ENCODE results near the gene CCDC150. TPM values are rescaled to one million over a fixed set of nuclear protein-coding genes. Genes with fewer than 3 reads are reported as not detected.
"Not testable (repeated sequence)": the region's sequence is repeated elsewhere in the genome, so short reads cannot be mapped to it uniquely, and the experiment has no call there.

CCDC150 gene
- total RNA-seq, 1 donor, result 19.7 TPM

DNA sequence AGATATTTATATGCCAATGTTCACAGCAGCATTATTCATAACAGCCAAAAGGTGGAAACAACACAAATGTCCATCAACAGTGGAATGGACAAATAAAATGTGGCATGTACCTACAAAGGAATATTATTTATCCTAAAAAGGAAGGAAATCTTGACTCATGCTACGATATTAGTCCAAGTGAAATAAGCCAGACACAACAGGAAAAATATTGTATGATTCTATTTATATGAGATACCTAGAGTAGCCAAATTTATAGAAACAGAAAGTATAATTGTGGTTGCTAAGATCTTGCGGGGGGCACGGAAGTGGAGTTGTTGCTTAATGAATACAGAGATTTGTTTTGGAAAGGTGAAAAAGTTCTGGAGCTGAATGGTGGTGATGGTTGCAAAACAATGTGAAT is 33.0 kb upstream of the CCDC150 start:
- no peak overlapping the region for H3K4me3 ChIP-seq (ENCODE audit: low read depth, low read length)
- DNase-seq (ENCODE audit: low read depth), result peak; percentile 35
- TF ChIP-seq, protein P1, sequence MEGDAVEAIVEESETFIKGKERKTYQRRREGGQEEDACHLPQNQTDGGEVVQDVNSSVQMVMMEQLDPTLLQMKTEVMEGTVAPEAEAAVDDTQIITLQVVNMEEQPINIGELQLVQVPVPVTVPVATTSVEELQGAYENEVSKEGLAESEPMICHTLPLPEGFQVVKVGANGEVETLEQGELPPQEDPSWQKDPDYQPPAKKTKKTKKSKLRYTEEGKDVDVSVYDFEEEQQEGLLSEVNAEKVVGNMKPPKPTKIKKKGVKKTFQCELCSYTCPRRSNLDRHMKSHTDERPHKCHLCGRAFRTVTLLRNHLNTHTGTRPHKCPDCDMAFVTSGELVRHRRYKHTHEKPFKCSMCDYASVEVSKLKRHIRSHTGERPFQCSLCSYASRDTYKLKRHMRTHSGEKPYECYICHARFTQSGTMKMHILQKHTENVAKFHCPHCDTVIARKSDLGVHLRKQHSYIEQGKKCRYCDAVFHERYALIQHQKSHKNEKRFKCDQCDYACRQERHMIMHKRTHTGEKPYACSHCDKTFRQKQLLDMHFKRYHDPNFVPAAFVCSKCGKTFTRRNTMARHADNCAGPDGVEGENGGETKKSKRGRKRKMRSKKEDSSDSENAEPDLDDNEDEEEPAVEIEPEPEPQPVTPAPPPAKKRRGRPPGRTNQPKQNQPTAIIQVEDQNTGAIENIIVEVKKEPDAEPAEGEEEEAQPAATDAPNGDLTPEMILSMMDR (IDR thresholded peaks at IDR 0.05; ENCODE audit: insufficient read depth, low read length), result no peak

DNA sequence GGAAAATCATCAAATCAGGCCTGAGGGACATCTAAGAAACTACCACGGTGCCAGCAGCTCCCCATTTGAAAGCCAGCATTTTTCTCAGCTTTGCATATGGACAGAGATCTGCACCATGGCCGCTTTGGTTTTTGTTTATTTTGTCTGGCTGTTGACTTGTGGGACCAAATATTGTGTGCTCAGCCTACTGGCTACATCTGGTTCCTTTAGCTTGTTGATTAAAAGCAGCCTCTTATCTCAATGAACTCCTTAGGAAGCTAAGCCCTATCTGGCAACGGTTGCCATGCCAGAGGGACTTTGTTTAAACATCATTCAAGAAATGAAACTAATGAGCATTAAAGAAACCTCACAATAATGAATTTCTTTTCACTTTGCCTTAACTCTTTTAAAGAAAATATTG is 32.4 kb upstream of the CCDC150 start:
- TF ChIP-seq, protein P1 (IDR thresholded peaks at IDR 0.05; ENCODE audit: insufficient read depth, low read length), result no peak
- peak; percentile 20 for DNase-seq (ENCODE audit: low read depth)
- no peak overlapping the region for H3K4me3 ChIP-seq (ENCODE audit: low read depth, low read length)

DNA sequence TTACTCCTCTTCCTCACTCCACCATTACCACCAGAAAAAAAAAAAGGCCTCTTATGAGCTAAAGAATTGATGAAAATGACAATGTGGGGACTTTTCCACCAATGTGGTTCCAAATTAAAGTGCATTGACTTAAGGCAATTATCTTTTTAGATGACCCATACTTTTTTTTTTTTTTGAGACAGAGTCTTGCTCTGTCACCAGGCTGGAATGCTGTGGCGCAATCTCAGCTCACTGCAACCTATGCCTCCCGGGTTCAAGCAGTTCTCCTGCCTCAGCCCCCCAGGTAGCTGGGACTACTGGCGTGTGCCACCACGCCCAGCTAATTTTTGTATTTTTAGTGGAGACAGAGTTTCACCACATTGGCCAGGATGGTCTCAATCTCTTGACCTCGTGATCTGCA is 31.6 kb upstream of the CCDC150 start:
- not testable (repeated sequence) for H3K4me3 ChIP-seq (ENCODE audit: low read depth, low read length); DNase-seq (ENCODE audit: low read depth)

GRCh38 chr2:196609806-196610205 is 29.7 kb upstream of the CCDC150 start:
- TF ChIP-seq, protein P1 (IDR thresholded peaks at IDR 0.05; ENCODE audit: insufficient read depth, low read length), result no peak
- no peak for DNase-seq (ENCODE audit: low read depth)
- H3K4me3 ChIP-seq (ENCODE audit: low read depth, low read length), result no peak overlapping the region

GRCh38 chr2:196610796-196611195 is 28.7 kb upstream of the CCDC150 start:
- TF ChIP-seq, protein P1 (IDR thresholded peaks at IDR 0.05; ENCODE audit: insufficient read depth, low read length), result no peak
- DNase-seq (ENCODE audit: low read depth), result peak; percentile 35
- H3K4me3 ChIP-seq (ENCODE audit: low read depth, low read length), result no peak overlapping the region

DNA sequence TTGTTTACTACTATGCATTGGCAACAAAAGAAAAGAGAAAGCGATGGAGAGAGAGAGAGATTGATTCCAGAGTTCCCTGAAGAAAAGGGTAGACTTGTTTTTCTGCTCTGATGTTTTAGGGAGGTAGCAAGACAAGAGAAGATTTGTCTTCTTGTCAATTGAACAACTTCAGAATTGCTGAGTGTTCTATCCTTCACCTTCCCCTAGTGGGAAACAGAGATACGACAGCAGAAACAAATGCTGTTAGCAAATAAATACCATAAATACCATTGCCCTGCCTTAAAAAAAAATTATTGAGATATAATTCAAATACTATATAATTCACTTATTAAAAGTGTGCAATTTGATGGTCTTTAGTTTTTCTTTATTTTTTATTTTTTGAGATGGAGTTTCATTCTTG is 26.2 kb upstream of the CCDC150 start:
- TF ChIP-seq, protein P1 (IDR thresholded peaks at IDR 0.05; ENCODE audit: insufficient read depth, low read length), result no peak
- no peak for DNase-seq (ENCODE audit: low read depth)

GRCh38 chr2:196617430-196617829 is 22.1 kb upstream of the CCDC150 start:
- no peak overlapping the region for H3K4me3 ChIP-seq (ENCODE audit: low read depth, low read length)
- TF ChIP-seq, protein P1 (IDR thresholded peaks at IDR 0.05; ENCODE audit: insufficient read depth, low read length), result no peak
- no peak for DNase-seq (ENCODE audit: low read depth)

More for the DNA sequence above, 26.2 kb upstream of the CCDC150 start:
- H3K4me3 ChIP-seq (ENCODE audit: low read depth, low read length), result no peak overlapping the region

Measured in fibroblast of the aortic adventitia (primary cell).